Measurements from ENCODE around the gene BRCC3. TPM values are rescaled to one million over a fixed set of nuclear protein-coding genes. Genes with fewer than 3 reads are reported as not detected.

Gene BRCC3
- total RNA-seq, 1 donor from 2014 or later = 21.8 TPM

DNA sequence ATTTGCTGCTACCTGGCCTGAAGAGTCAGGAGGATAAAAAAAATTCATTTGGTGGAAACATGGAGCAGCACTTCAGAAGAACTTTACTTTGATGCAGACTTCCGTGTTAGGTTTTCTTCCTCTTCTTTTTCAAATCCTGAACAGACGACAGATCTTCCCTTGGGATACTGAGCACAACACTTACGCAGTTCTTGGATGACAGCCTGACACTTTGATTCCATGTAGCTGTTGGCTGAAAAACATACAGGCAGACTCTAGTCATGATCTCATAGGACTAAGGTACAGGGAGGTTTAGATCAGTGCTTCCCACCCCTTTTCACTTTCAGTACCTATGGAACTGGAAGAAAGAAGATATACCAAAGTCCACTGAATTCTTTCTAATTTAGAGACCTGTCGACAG is 9.5 kb upstream of the BRCC3 start:
- Histone ChIP-seq H3K4me1 (ENCODE audit: insufficient read depth, low read length) (peaks cover 7% of the 10 kb centered on the region), H3K27ac (ENCODE audit: low read depth, low read length) (no peak overlapping the region), H4K20me1 (ENCODE audit: insufficient read depth, low read length) (no peaks in the 10 kb centered on the region), H3K4me2 (ENCODE audit: low read length) (no peak overlapping the region), H3K27me3 (ENCODE audit: insufficient read depth, low read length) (no peaks in the 10 kb centered on the region), H3K9me3 (ENCODE audit: insufficient read depth, low read depth, low read length) (no peaks in the 10 kb centered on the region), H3K79me2 (ENCODE audit: insufficient read depth, low read length) (peaks cover 10% of the 10 kb centered on the region), H3K4me3 (ENCODE audit: insufficient read depth, low read depth, low read length) (no peak overlapping the region), H2AFZ (ENCODE audit: low read depth, low read length) (no peak overlapping the region), H3K36me3 (ENCODE audit: insufficient read depth, low read length) (no peaks in the 10 kb centered on the region), H3K9ac (ENCODE audit: low read length) (no peak overlapping the region)
- DNase-seq (ENCODE audit: low read depth) (no peak), FAIRE-seq (peak; percentile 92)
- Mint-ChIP-seq H3K4me3 (ENCODE audit: unreplicated experiment) (no peak overlapping the region), H3K4me1 (ENCODE audit: low read depth, unreplicated experiment) (peaks cover 10% of the 10 kb centered on the region), H3K9me3 (ENCODE audit: unreplicated experiment) (no peaks in the 10 kb centered on the region), H3K27ac (ENCODE audit: unreplicated experiment) (no peak overlapping the region), H3K36me3 (ENCODE audit: low read depth, unreplicated experiment) (peaks cover 3% of the 10 kb centered on the region), H3K27me3 (ENCODE audit: low read depth, unreplicated experiment) (no peaks in the 10 kb centered on the region)
- TF ChIP-seq, protein P1, sequence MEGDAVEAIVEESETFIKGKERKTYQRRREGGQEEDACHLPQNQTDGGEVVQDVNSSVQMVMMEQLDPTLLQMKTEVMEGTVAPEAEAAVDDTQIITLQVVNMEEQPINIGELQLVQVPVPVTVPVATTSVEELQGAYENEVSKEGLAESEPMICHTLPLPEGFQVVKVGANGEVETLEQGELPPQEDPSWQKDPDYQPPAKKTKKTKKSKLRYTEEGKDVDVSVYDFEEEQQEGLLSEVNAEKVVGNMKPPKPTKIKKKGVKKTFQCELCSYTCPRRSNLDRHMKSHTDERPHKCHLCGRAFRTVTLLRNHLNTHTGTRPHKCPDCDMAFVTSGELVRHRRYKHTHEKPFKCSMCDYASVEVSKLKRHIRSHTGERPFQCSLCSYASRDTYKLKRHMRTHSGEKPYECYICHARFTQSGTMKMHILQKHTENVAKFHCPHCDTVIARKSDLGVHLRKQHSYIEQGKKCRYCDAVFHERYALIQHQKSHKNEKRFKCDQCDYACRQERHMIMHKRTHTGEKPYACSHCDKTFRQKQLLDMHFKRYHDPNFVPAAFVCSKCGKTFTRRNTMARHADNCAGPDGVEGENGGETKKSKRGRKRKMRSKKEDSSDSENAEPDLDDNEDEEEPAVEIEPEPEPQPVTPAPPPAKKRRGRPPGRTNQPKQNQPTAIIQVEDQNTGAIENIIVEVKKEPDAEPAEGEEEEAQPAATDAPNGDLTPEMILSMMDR (IDR thresholded peaks at IDR 0.05; ENCODE audit: insufficient read depth, low read depth, low read length) = no peak
- no peak for TF ChIP-seq EZH2 (IDR thresholded peaks at IDR 0.05; ENCODE audit: insufficient read depth, low read length)

DNA sequence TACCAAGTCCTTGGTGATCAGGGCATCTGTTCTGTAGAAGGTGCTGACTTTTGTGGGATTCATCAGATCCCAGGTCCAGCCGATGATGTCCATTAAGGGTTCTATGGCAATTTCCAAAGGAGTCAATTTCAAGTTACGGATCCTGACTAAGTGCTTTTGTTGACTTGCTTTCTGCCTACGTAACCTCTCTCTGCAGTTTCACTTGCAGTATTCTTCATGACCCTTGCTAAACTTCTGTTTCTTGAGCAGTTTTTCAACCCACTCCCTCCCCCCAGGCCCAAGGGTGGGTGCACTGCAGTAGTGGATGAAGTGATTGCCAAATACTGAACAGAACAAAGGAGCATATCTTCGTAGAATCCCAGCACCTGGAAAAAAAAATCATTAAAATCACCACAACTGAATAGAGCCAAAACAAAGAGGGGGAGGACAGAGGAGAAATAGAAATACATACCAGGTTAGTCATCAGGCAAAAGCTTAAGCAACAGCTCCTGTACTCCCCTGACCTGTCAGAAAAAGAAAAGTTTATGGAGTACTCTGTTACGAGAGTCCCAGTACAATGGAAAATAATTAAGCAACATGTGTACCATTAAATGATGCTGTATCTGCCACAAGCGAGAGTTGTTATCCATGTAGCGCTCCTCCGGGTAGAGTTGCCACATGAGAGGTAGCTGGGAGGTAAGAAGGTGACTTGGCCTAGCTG is 6.1 kb upstream of the BRCC3 start:
- Histone ChIP-seq H4K20me1 (ENCODE audit: insufficient read depth, low read length) (no peaks in the 10 kb centered on the region), H3K27me3 (ENCODE audit: insufficient read depth, low read length) (no peaks in the 10 kb centered on the region), H3K9me3 (ENCODE audit: insufficient read depth, low read depth, low read length) (no peaks in the 10 kb centered on the region), H3K27ac (ENCODE audit: low read depth, low read length) (peak overlapping the region; percentile 12), H3K79me2 (ENCODE audit: insufficient read depth, low read length) (peaks cover 36% of the 10 kb centered on the region), H3K4me3 (ENCODE audit: insufficient read depth, low read depth, low read length) (no peak overlapping the region), H3K9ac (ENCODE audit: low read length) (peak overlapping the region; percentile 30), H3K4me1 (ENCODE audit: insufficient read depth, low read length) (peaks cover 20% of the 10 kb centered on the region), H3K4me2 (ENCODE audit: low read length) (peak overlapping the region; percentile 76), H3K36me3 (ENCODE audit: insufficient read depth, low read length) (no peaks in the 10 kb centered on the region), H2AFZ (ENCODE audit: low read depth, low read length) (no peak overlapping the region)
- H3K27ac Mint-ChIP-seq (ENCODE audit: unreplicated experiment) = peak overlapping the region; percentile 42
- DNase-seq (ENCODE audit: low read depth) (peak; percentile 64), FAIRE-seq (no peak)
- no peaks in the 10 kb centered on the region for H3K36me3 Mint-ChIP-seq (ENCODE audit: low read depth, unreplicated experiment)
- no peak overlapping the region for H3K4me3 Mint-ChIP-seq (ENCODE audit: unreplicated experiment)
- no peaks in the 10 kb centered on the region for H3K9me3 Mint-ChIP-seq (ENCODE audit: unreplicated experiment)
- peaks cover 17% of the 10 kb centered on the region for H3K4me1 Mint-ChIP-seq (ENCODE audit: low read depth, unreplicated experiment)
- TF ChIP-seq, protein P1 (IDR thresholded peaks at IDR 0.05; ENCODE audit: insufficient read depth, low read depth, low read length) = no peak
- TF ChIP-seq EZH2 (IDR thresholded peaks at IDR 0.05; ENCODE audit: insufficient read depth, low read length) = no peak
- H3K27me3 Mint-ChIP-seq (ENCODE audit: low read depth, unreplicated experiment) = no peaks in the 10 kb centered on the region

DNA sequence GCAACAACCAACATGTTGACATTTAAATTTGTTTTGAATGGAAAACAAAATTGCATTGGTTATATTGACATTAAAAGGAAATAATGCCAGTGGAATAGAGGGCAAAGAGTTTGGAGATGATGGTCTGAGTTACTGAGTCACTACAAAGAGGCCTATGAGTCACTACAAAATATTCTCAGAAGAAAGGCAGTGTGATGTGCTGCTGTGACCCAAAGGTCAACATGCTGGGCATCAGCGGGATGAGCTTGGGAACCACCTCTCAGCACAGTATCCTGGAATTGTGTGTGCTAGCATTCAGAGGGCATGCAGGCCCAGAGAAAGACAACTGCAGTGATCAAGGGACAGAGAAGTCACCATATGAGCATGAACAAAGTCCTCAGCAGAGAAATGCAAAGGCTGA is 3.1 kb upstream of the BRCC3 start:
- FAIRE-seq (no peak), DNase-seq (ENCODE audit: low read depth) (peak; percentile 57)
- Histone ChIP-seq H4K20me1 (ENCODE audit: insufficient read depth, low read length) (no peaks in the 10 kb centered on the region), H3K4me3 (ENCODE audit: insufficient read depth, low read depth, low read length) (no peak overlapping the region), H3K27ac (ENCODE audit: low read depth, low read length) (peak overlapping the region; percentile 41), H3K9ac (ENCODE audit: low read length) (no peak overlapping the region), H3K27me3 (ENCODE audit: insufficient read depth, low read length) (no peaks in the 10 kb centered on the region), H3K9me3 (ENCODE audit: insufficient read depth, low read depth, low read length) (no peaks in the 10 kb centered on the region), H3K79me2 (ENCODE audit: insufficient read depth, low read length) (peaks cover 56% of the 10 kb centered on the region), H3K4me2 (ENCODE audit: low read length) (peak overlapping the region; percentile 47), H3K4me1 (ENCODE audit: insufficient read depth, low read length) (peaks cover 20% of the 10 kb centered on the region), H3K36me3 (ENCODE audit: insufficient read depth, low read length) (no peaks in the 10 kb centered on the region), H2AFZ (ENCODE audit: low read depth, low read length) (no peak overlapping the region)
- Mint-ChIP-seq H3K4me1 (ENCODE audit: low read depth, unreplicated experiment) (peaks cover 17% of the 10 kb centered on the region), H3K4me3 (ENCODE audit: unreplicated experiment) (no peak overlapping the region), H3K27me3 (ENCODE audit: low read depth, unreplicated experiment) (no peaks in the 10 kb centered on the region), H3K27ac (ENCODE audit: unreplicated experiment) (no peak overlapping the region), H3K9me3 (ENCODE audit: unreplicated experiment) (no peaks in the 10 kb centered on the region), H3K36me3 (ENCODE audit: low read depth, unreplicated experiment) (no peaks in the 10 kb centered on the region)
- no peak for TF ChIP-seq EZH2 (IDR thresholded peaks at IDR 0.05; ENCODE audit: insufficient read depth, low read length)
- TF ChIP-seq, protein P1 (IDR thresholded peaks at IDR 0.05; ENCODE audit: insufficient read depth, low read depth, low read length) = no peak
